Measurements from ENCODE around the gene CDPF1.

GRCh38 chr22:46240073-46240472 lies 10.0 kb downstream of the CDPF1 start:
- TF ChIP-seq CTCF (IDR thresholded peaks at IDR 0.05) (no peak), EZH2 (IDR thresholded peaks at IDR 0.05) (no peak)

Data from neural progenitor cell (in vitro differentiated cells).